Measurements from ENCODE around the gene PLEKHG3.

DNA sequence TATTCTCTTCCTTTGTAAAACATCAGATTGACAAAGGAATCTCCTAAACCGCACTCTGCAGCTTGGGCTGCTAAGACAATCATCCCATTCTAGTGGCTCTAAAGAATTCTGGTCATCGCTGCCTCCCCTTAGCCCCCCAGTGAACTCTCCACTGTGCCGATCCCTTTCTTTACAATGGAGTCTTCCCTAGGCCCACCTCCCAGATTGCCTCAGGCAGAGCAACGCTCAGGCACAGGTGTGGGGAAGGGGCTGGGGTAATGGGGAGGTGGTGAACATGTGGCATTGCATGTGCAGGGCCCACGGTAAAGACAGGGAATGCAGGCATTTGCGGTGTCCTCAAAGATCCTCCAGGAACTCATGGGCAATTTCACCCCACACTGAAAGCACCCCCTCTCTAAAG lies 86.3 kb downstream of the PLEKHG3 start:
- TF ChIP-seq, protein P1, sequence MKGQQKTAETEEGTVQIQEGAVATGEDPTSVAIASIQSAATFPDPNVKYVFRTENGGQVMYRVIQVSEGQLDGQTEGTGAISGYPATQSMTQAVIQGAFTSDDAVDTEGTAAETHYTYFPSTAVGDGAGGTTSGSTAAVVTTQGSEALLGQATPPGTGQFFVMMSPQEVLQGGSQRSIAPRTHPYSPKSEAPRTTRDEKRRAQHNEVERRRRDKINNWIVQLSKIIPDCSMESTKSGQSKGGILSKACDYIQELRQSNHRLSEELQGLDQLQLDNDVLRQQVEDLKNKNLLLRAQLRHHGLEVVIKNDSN (CRISPR knock-in tag; IDR thresholded peaks at IDR 0.05) = no peak
- no peak for TF ChIP-seq HMGA2 (CRISPR knock-in tag; IDR thresholded peaks at IDR 0.05)

All from WTC11 (cell line).